HCT116 (cell line): ENCODE measurements around the gene GTF3C2. TPM values are rescaled to one million over a fixed set of nuclear protein-coding genes. Genes with fewer than 3 reads are reported as not detected.

Experiments used
- ATAC-seq: fragments of 200-7000 bp; cut with Tn5 transposase; 2 replicates; pipeline ENCODE4 v1.9.1; 2020; ENCODE audit warnings: mild to moderate bottlenecking, moderate library complexity
- BruUV-seq: library from RNA; stranded (reverse); fragments of 400-500 nt; replicated peaks from 2 replicates; lab custom pipeline; 2021; lab: Mats Ljungman, UMichigan
- CTCF ChIA-PET: fragments of 300-600 bp; sonication (Branson Sonifier 250); formaldehyde crosslinking; loops from one replicate; lab custom pipeline; 2021; ENCODE audit warnings: antibody characterized with exemption; lab: Charles Lee
- POLR2A ChIA-PET: fragments of 300-600, 350-600 bp; sonication (Branson Sonifier 250); formaldehyde crosslinking; loops from one replicate; lab custom pipeline; 2021; ENCODE audit warnings: antibody characterized with exemption; lab: Charles Lee
- RAD21 ChIA-PET, 2 experiments: fragments of 300-600 bp; sonication (Branson Sonifier 250); formaldehyde crosslinking; loops; one replicate each; lab custom pipeline; 2023; ENCODE audit warnings: low total read pairs in 2 of 2; ENCODE audit not compliant: uncharacterized antibody in 2 of 2, unreplicated experiment in 2 of 2, low non-redundant PET in 1 of 2; lab: Charles Lee
- DNase-seq: peaks from one replicate; pipeline ENCODE4 v3.0.0-alpha.2; 2010; ENCODE audit warnings: low read depth, low spot score
- H2AFZ ChIP-seq: fragments of 200-600 bp; shearing (Covaris generic), sonication (generic); 2 replicates; pipeline ENCODE4 v1.6.1; 2017; ENCODE audit warnings: low read depth, mixed run types, mixed read lengths, antibody characterized with exemption, low read length; ENCODE audit not compliant: poor library complexity, severe bottlenecking
- H3K27ac ChIP-seq: 2 replicates; pipeline ENCODE4 v1.5.1; 2012; ENCODE audit warnings: low read depth, low read length
- H3K27me3 ChIP-seq: fragments of 200-600 bp; sonication (generic); 2 replicates; pipeline ENCODE4 v1.6.1; 2016; ENCODE audit warnings: mixed run types, low read length, mixed read lengths; ENCODE audit not compliant: insufficient read depth
- H3K36me3 ChIP-seq, 2 experiments: fragments of 200-500 bp in 1 of 2; fragments of 200-600 bp in 1 of 2; sonication (Bioruptor generic) in 1 of 2; sonication (generic) in 1 of 2; 2 replicates each; pipeline versions ENCODE4 v1.5.1 to v1.6.1; 2014 to 2016; ENCODE audit warnings: low read length in 2 of 2, inconsistent platforms in 1 of 2, mixed read lengths in 1 of 2, mixed run types in 1 of 2; ENCODE audit not compliant: insufficient read depth in 2 of 2, control insufficient read depth in 1 of 2
- H3K4me1 ChIP-seq, 2 experiments: fragments of 200-600 bp in 1 of 2; sonication (generic) in 1 of 2; 2 replicates each; pipeline versions ENCODE4 v1.5.1 to v1.6.1; 2012 to 2017; ENCODE audit warnings: low read length in 2 of 2, inconsistent platforms in 1 of 2, mild to moderate bottlenecking in 1 of 2, mixed read lengths in 1 of 2, mixed run types in 1 of 2, moderate library complexity in 1 of 2; ENCODE audit not compliant: insufficient read depth in 2 of 2, control insufficient read depth in 1 of 2
- H3K4me2 ChIP-seq: fragments of 200-600 bp; sonication (generic); 2 replicates; pipeline ENCODE4 v1.6.1; 2017; ENCODE audit warnings: mixed run types, low read length, mixed read lengths
- H3K4me3 ChIP-seq, 2 experiments: fragments of 200-600 bp in 1 of 2; sonication (generic) in 1 of 2; replicated peaks in 1 of 2; 2 replicates each; pipeline ENCODE4 v1.5.1; 2011 to 2016; ENCODE audit warnings: low read length in 2 of 2, control low read depth in 1 of 2, low read depth in 1 of 2, mild to moderate bottlenecking in 1 of 2, mixed read lengths in 1 of 2, mixed run types in 1 of 2
- H3K79me2 ChIP-seq: fragments of 200-600 bp; sonication (generic); 2 replicates; pipeline ENCODE4 v1.6.1; 2017; ENCODE audit warnings: mild to moderate bottlenecking, mixed run types, low read length, moderate library complexity, mixed read lengths; ENCODE audit not compliant: insufficient read depth
- H3K9ac ChIP-seq: fragments of 200-600 bp; sonication (generic); 2 replicates; pipeline ENCODE4 v1.6.1; 2016; ENCODE audit warnings: low read length, mixed read lengths
- H3K9me2 ChIP-seq: fragments of 200-600 bp; sonication (generic), shearing (Covaris generic); 2 replicates; pipeline ENCODE4 v1.6.1; 2017; ENCODE audit warnings: mixed run types, mild to moderate bottlenecking, moderate library complexity; ENCODE audit not compliant: insufficient read depth
- H3K9me3 ChIP-seq, 2 experiments: fragments of 200-500 bp in 1 of 2; fragments of 200-600 bp in 1 of 2; sonication (Bioruptor generic) in 1 of 2; sonication (generic) in 1 of 2; 2 replicates each; pipeline ENCODE4 v1.6.1; 2014 to 2017; ENCODE audit warnings: low read length in 2 of 2, mixed read lengths in 2 of 2, inconsistent platforms in 1 of 2, low read depth in 1 of 2, mild to moderate bottlenecking in 1 of 2, mixed run types in 1 of 2, moderate library complexity in 1 of 2; ENCODE audit not compliant: control insufficient read depth in 1 of 2, insufficient read depth in 1 of 2
- H4K20me1 ChIP-seq: fragments of 200-600 bp; sonication (generic), shearing (Covaris generic); 2 replicates; pipeline ENCODE4 v1.6.1; 2017; ENCODE audit warnings: mixed run types, mild to moderate bottlenecking, moderate library complexity; ENCODE audit not compliant: insufficient read depth
- CBX3 ChIP-seq: IDR thresholded peaks from 2 replicates; pipeline ENCODE4 v1.6.1; 2012; ENCODE audit warnings: low read depth
- CEBPB ChIP-seq: IDR thresholded peaks from 2 replicates; pipeline ENCODE4 v1.6.1; 2012; ENCODE audit warnings: low read depth
- ELF1 ChIP-seq: IDR thresholded peaks from 2 replicates; pipeline ENCODE4 v1.6.1; 2012; ENCODE audit warnings: low read depth, borderline replicate concordance
- EZH2 ChIP-seq: fragments of 200-600 bp; sonication (generic); IDR thresholded peaks from 2 replicates; pipeline ENCODE4 v1.6.1; 2017; ENCODE audit warnings: antibody characterized with exemption, mixed run types
- EZH2phosphoT487 ChIP-seq: fragments of 200-600 bp; IDR thresholded peaks from 2 replicates; pipeline ENCODE4 v1.6.1; 2018; ENCODE audit warnings: antibody characterized with exemption, borderline replicate concordance
- FOSL1 ChIP-seq: IDR thresholded peaks from 2 replicates; pipeline ENCODE4 v1.6.1; 2012; ENCODE audit warnings: low read depth
- POLR2A ChIP-seq: IDR thresholded peaks from 2 replicates; pipeline ENCODE4 v1.7.0; 2011; ENCODE audit warnings: borderline replicate concordance; ENCODE audit not compliant: insufficient read depth, insufficient read length; ENCODE audit errors: extremely low read depth
- POLR2AphosphoS5 ChIP-seq: IDR thresholded peaks from 2 replicates; pipeline ENCODE4 v1.6.1; 2011; ENCODE audit warnings: mild to moderate bottlenecking, low read depth, low read length, moderate library complexity
- SRF ChIP-seq: IDR thresholded peaks from 2 replicates; pipeline ENCODE4 v1.6.1; 2012; ENCODE audit warnings: low read depth
- TCF7L2 ChIP-seq: IDR thresholded peaks from 2 replicates; pipeline ENCODE4 v1.7.0; 2011; ENCODE audit warnings: borderline replicate concordance, inconsistent platforms; ENCODE audit not compliant: insufficient read depth, insufficient read length; ENCODE audit errors: extremely low read depth
- YY1 ChIP-seq: IDR thresholded peaks from 2 replicates; pipeline ENCODE4 v1.6.1; 2011; ENCODE audit warnings: low read length, low read depth, moderate library complexity, mild to moderate bottlenecking; ENCODE audit not compliant: insufficient replicate concordance; ENCODE audit errors: extremely low read depth
- ZNF274 ChIP-seq: fragments of 200-500 bp; sonication (Bioruptor generic); IDR thresholded peaks from 2 replicates; pipeline ENCODE4 v1.6.1; 2014; ENCODE audit warnings: mild to moderate bottlenecking, low read depth, low read length, inconsistent platforms
- intact Hi-C: fragments of 100-400 bp; cut with micrococcal nuclease; formaldehyde crosslinking; loops from 2 replicates; pipeline ENCODE4 v1.10.0; 2022
- total RNA-seq: library from RNA; stranded (reverse); gene quantifications from one replicate; pipeline ENCODE4 v1.2.1, GENCODE V29; 2021; ENCODE audit not compliant: unreplicated experiment
- TF ChIP-seq, protein P1 (sequence below): IDR thresholded peaks from 2 replicates; pipeline ENCODE4 v1.6.1; 2012; ENCODE audit warnings: low read depth
- TF ChIP-seq, protein P2 (sequence below): IDR thresholded peaks from 2 replicates; pipeline ENCODE4 v1.6.1; 2012
- TF ChIP-seq, protein P3 (sequence below): IDR thresholded peaks from 2 replicates; pipeline ENCODE4 v1.6.1; 2012

Gene GTF3C2
- total RNA-seq, 1 experiment from 2014 or later: 88.2 TPM

DNA sequence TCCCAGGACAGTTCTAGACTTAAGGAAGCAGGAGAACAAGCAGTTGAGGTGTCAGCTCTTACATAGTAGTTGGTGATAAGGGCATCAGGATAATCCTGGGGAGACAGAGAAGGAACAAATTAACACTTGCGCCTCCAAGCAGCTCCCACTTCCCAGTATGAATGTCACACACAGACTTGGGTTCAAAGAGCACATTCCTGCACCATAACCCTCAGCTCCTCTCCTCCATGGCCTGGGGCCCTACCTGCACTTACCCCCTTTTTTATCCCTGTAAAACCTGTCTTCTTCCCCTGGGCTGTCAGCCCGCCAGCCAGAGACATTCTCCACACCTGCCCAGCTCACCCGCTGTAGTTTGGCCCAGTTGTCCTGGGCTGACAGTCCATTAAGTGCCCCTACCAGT, 44.4 kb downstream of the GTF3C2 start:
- Histone ChIP-seq H3K4me1 (no peaks in the 10 kb centered on the region), H3K9me2 (no peaks in the 10 kb centered on the region), H3K27me3 (no peaks in the 10 kb centered on the region), H3K27ac (no peak overlapping the region), H3K4me3 (no peak overlapping the region), H3K36me3 (peaks cover 0 to 5% of the 10 kb centered on the region in 2 experiments; a peak in 1 of 4 replicates), H3K4me2 (no peak overlapping the region), H3K9ac (no peak overlapping the region), H4K20me1 (no peaks in the 10 kb centered on the region), H3K9me3 (no peaks in the 10 kb centered on the region), H3K79me2 (no peaks in the 10 kb centered on the region), H2AFZ (no peak overlapping the region)
- ChIA-PET CTCF (interaction anchor here (1.5 kb wide), 1 partner anchor 9 kb away, joined by 6 read pairs; no protein-coding TSS in a partner anchor), POLR2A (no interaction called here), RAD21 (no interaction called here)
- intact Hi-C loops: no loop called here
- no peak for ATAC-seq
- no TSS peak for BruUV-seq
- DNase-seq: no peak
- TF ChIP-seq ZNF274 (no peak), FOSL1 (no peak), ELF1 (no peak), YY1 (no peak), POLR2A (no peak), TCF7L2 (no peak), CEBPB (no peak), EZH2 (no peak), CBX3 (no peak), POLR2AphosphoS5 (no peak), EZH2phosphoT487 (no peak), SRF (no peak)
- TF ChIP-seq, protein P1, sequence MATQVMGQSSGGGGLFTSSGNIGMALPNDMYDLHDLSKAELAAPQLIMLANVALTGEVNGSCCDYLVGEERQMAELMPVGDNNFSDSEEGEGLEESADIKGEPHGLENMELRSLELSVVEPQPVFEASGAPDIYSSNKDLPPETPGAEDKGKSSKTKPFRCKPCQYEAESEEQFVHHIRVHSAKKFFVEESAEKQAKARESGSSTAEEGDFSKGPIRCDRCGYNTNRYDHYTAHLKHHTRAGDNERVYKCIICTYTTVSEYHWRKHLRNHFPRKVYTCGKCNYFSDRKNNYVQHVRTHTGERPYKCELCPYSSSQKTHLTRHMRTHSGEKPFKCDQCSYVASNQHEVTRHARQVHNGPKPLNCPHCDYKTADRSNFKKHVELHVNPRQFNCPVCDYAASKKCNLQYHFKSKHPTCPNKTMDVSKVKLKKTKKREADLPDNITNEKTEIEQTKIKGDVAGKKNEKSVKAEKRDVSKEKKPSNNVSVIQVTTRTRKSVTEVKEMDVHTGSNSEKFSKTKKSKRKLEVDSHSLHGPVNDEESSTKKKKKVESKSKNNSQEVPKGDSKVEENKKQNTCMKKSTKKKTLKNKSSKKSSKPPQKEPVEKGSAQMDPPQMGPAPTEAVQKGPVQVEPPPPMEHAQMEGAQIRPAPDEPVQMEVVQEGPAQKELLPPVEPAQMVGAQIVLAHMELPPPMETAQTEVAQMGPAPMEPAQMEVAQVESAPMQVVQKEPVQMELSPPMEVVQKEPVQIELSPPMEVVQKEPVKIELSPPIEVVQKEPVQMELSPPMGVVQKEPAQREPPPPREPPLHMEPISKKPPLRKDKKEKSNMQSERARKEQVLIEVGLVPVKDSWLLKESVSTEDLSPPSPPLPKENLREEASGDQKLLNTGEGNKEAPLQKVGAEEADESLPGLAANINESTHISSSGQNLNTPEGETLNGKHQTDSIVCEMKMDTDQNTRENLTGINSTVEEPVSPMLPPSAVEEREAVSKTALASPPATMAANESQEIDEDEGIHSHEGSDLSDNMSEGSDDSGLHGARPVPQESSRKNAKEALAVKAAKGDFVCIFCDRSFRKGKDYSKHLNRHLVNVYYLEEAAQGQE: no peak
- TF ChIP-seq, protein P2, sequence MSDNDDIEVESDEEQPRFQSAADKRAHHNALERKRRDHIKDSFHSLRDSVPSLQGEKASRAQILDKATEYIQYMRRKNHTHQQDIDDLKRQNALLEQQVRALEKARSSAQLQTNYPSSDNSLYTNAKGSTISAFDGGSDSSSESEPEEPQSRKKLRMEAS: no peak
- TF ChIP-seq, protein P3, sequence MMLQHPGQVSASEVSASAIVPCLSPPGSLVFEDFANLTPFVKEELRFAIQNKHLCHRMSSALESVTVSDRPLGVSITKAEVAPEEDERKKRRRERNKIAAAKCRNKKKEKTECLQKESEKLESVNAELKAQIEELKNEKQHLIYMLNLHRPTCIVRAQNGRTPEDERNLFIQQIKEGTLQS: no peak
